Keratinocyte (primary cell): Measurements from ENCODE around the gene TUBE1. TPM values are rescaled to one million over a fixed set of nuclear protein-coding genes. Genes with fewer than 3 reads are reported as not detected.
"Not testable (repeated sequence)": the region's sequence is repeated elsewhere in the genome, so short reads cannot be mapped to it uniquely, and the experiment has no call there.

Experiments
- DNase-seq: peaks from one replicate; pipeline ENCODE4 v3.0.0-alpha.2; 2011; ENCODE audit warnings: low read depth, missing footprints, low spot score
- FAIRE-seq: peaks from 2 replicates; lab custom pipeline; 2011; peaks lifted over from hg19 to GRCh38; lab: Jason Lieb, UNC
- H2AFZ ChIP-seq: 2 replicates; pipeline ENCODE4 v1.6.0; 2012; ENCODE audit warnings: low read length, control low read depth, inconsistent platforms; ENCODE audit not compliant: control insufficient read depth
- H3K27ac ChIP-seq: 2 replicates; pipeline ENCODE4 v1.5.1; 2011; ENCODE audit warnings: low read length; ENCODE audit not compliant: control insufficient read depth, insufficient read depth
- H3K27me3 ChIP-seq: 3 replicates; pipeline ENCODE4 v1.6.0; 2011; ENCODE audit warnings: low read length; ENCODE audit not compliant: control insufficient read depth, insufficient read depth; ENCODE audit errors: extremely low read depth
- H3K36me3 ChIP-seq, 2 experiments: 2 replicates in 1 of 2; 3 replicates in 1 of 2; pipeline ENCODE4 v1.5.1; 2011; ENCODE audit warnings: low read length in 2 of 2, mild to moderate bottlenecking in 1 of 2; ENCODE audit not compliant: control insufficient read depth in 2 of 2, insufficient read depth in 2 of 2; ENCODE audit errors: extremely low read depth in 1 of 2
- H3K4me1 ChIP-seq: 3 replicates; pipeline ENCODE4 v1.5.1; 2011; ENCODE audit warnings: low read length; ENCODE audit not compliant: control insufficient read depth, insufficient read depth; ENCODE audit errors: extremely low read depth
- H3K4me2 ChIP-seq: 3 replicates; pipeline ENCODE4 v1.6.0; 2011; ENCODE audit warnings: low read depth, low read length; ENCODE audit not compliant: control insufficient read depth, insufficient read depth; ENCODE audit errors: extremely low read depth
- H3K4me3 ChIP-seq, 3 experiments: fragments of 200-600 bp in 1 of 3; sonication (generic) in 1 of 3; 2 replicates in 2 of 3; 3 replicates in 1 of 3; pipeline ENCODE4 v1.5.1; 2011 to 2016; ENCODE audit warnings: low read length in 3 of 3, mild to moderate bottlenecking in 3 of 3, control low read depth in 2 of 3, inconsistent platforms in 1 of 3, low read depth in 1 of 3, mixed read lengths in 1 of 3, mixed run types in 1 of 3, moderate library complexity in 1 of 3; ENCODE audit not compliant: control insufficient read depth in 2 of 3, insufficient read depth in 2 of 3; ENCODE audit errors: extremely low read depth in 1 of 3
- H3K79me2 ChIP-seq: 2 replicates; pipeline ENCODE4 v1.6.0; 2012; ENCODE audit warnings: low read length; ENCODE audit not compliant: control insufficient read depth, insufficient read depth
- H3K9ac ChIP-seq: 3 replicates; pipeline ENCODE4 v1.6.0; 2011; ENCODE audit warnings: low read length; ENCODE audit not compliant: control insufficient read depth, insufficient read depth; ENCODE audit errors: extremely low read depth
- H3K9me1 ChIP-seq: 3 replicates; pipeline ENCODE4 v1.6.0; 2011; ENCODE audit warnings: low read length; ENCODE audit not compliant: control insufficient read depth, insufficient read depth; ENCODE audit errors: extremely low read depth
- H3K9me3 ChIP-seq: 2 replicates; pipeline ENCODE4 v1.5.1; 2012; ENCODE audit warnings: low read depth, low read length; ENCODE audit not compliant: control insufficient read depth
- H4K20me1 ChIP-seq: 3 replicates; pipeline ENCODE4 v1.6.0; 2011; ENCODE audit warnings: low read length; ENCODE audit not compliant: control insufficient read depth, insufficient read depth; ENCODE audit errors: extremely low read depth
- CTCF ChIP-seq, 3 experiments: IDR thresholded peaks in 1 of 3; conservative IDR thresholded peaks in 1 of 3; optimal IDR thresholded peaks in 1 of 3; 2 replicates in 2 of 3; 3 replicates in 1 of 3; pipeline versions ENCODE3 to v1.5.1; 2011; ENCODE audit warnings: low read length in 3 of 3, mild to moderate bottlenecking in 3 of 3, moderate library complexity in 2 of 3, control low read depth in 1 of 3, inconsistent platforms in 1 of 3; ENCODE audit not compliant: insufficient read depth in 2 of 3; ENCODE audit errors: extremely low read depth in 1 of 3
- EZH2 ChIP-seq: IDR thresholded peaks from one replicate; pipeline ENCODE4 v1.6.1; 2012; ENCODE audit warnings: inconsistent platforms, mild to moderate bottlenecking, low read length, moderate library complexity
- dilution Hi-C: fragments of 300-500 bp; cut with MboI; formaldehyde crosslinking; loops from one replicate; pipeline ENCODE4 v1.7.0; 2020; ENCODE audit warnings: low sequenced_read_pairs; ENCODE audit not compliant: extremely low pct_ligation_motif_present
- polyA plus RNA-seq, 5 experiments: library from polyadenylated mRNA; depleted of rRNA in 3 of 5; stranded (reverse) in 3 of 5; stranded (forward) in 1 of 5; unstranded in 1 of 5; fragments of >200 nt; gene quantifications; 1 replicate in 1 of 5; 2 replicates in 3 of 5; 3 replicates in 1 of 5; pipeline versions ENCODE4 v1.2.1 to v1.2.3, GENCODE V29; 2011 to 2012; ENCODE audit warnings: missing spikeins in 2 of 5, low read depth in 1 of 5, low replicate concordance in 1 of 5

Gene TUBE1
- polyA plus RNA-seq, 1 donor (not counting 4 experiments of a cell fraction or from before 2014, with no cell fraction given): 15.4 TPM

GRCh38 chr6:112049026-112049799 lies 38.1 kb downstream of the TUBE1 start:
- DNase-seq (no peak), FAIRE-seq (no peak)
- H3K79me2 ChIP-seq: no peaks in the 10 kb centered on the region
- H3K4me1 ChIP-seq: no peaks in the 10 kb centered on the region
- no peaks in the 10 kb centered on the region for H4K20me1 ChIP-seq
- no peak overlapping the region for H3K27ac ChIP-seq
- no peak overlapping the region for H3K4me2 ChIP-seq
- dilution Hi-C loops: no loop called here
- H3K9ac ChIP-seq: no peak overlapping the region
- TF ChIP-seq CTCF (optimal IDR thresholded peaks at IDR 0.05 in 1 of 3, IDR thresholded peaks at IDR 0.05 in 1 of 3, conservative IDR thresholded peaks at IDR 0.05 in 1 of 3; ENCODE audit: extremely low read depth in 1 of 3, insufficient read depth in 2 of 3, low read length in 3 of 3) (no peak), EZH2 (no peak)
- no peaks in the 10 kb centered on the region for H3K9me3 ChIP-seq
- H3K9me1 ChIP-seq: no peaks in the 10 kb centered on the region
- H2AFZ ChIP-seq: no peak overlapping the region
- H3K36me3 ChIP-seq: no peaks in the 10 kb centered on the region
- no peak overlapping the region for H3K4me3 ChIP-seq
- H3K27me3 ChIP-seq: no peaks in the 10 kb centered on the region

GRCh38 chr6:112047523-112047922 lies 39.8 kb downstream of the TUBE1 start:
- H3K27me3 ChIP-seq, H3K36me3 ChIP-seq, H3K4me2 ChIP-seq, H3K4me3 ChIP-seq, H3K4me1 ChIP-seq, dilution Hi-C loops, H2AFZ ChIP-seq, H3K9me3 ChIP-seq, H4K20me1 ChIP-seq, H3K27ac ChIP-seq, H3K79me2 ChIP-seq, H3K9me1 ChIP-seq, DNase-seq, H3K9ac ChIP-seq, FAIRE-seq: not testable (repeated sequence)

- no peaks in the 10 kb centered on the region for H3K4me1 ChIP-seq
- no peak overlapping the region for H3K4me3 ChIP-seq
- no peak overlapping the region for H2AFZ ChIP-seq
- DNase-seq: no peak
- H3K9me3 ChIP-seq: no peaks in the 10 kb centered on the region
- TF ChIP-seq EZH2: no peak
- no peak for TF ChIP-seq CTCF (optimal IDR thresholded peaks at IDR 0.05 in 1 of 3, IDR thresholded peaks at IDR 0.05 in 1 of 3, conservative IDR thresholded peaks at IDR 0.05 in 1 of 3; ENCODE audit: extremely low read depth in 1 of 3, insufficient read depth in 2 of 3, low read length in 3 of 3)
- dilution Hi-C loops: no loop called here
- H3K79me2 ChIP-seq: no peaks in the 10 kb centered on the region
- no peaks in the 10 kb centered on the region for H4K20me1 ChIP-seq
- no peak for FAIRE-seq
- no peak overlapping the region for H3K4me2 ChIP-seq
- H3K9ac ChIP-seq: no peak overlapping the region
- no peaks in the 10 kb centered on the region for H3K9me1 ChIP-seq
- H3K27ac ChIP-seq: no peak overlapping the region
- H3K36me3 ChIP-seq: no peaks in the 10 kb centered on the region
- H3K27me3 ChIP-seq: no peaks in the 10 kb centered on the region
Measured at GRCh38 chr6:112044856-112045255, 42.4 kb downstream of the TUBE1 start.
